WTC11 (cell line): ENCODE measurements around the gene STX12. TPM values are rescaled to one million over a fixed set of nuclear protein-coding genes. Genes with fewer than 3 reads are reported as not detected.

Experiments used
- ATAC-seq: fragments of 200-7000 bp; cut with Tn5 transposase; 2 replicates; pipeline ENCODE4 v1.10.0; 2021; ENCODE audit warnings: mild to moderate bottlenecking, moderate library complexity
- CTCF ChIA-PET: fragments of 300-600 bp; sonication (Branson Sonifier 250); formaldehyde crosslinking; loops from one replicate; lab custom pipeline; 2021; ENCODE audit warnings: antibody characterized with exemption; lab: Charles Lee
- POLR2A ChIA-PET: fragments of 350-600 bp; sonication (Branson Sonifier 250); formaldehyde crosslinking; loops from one replicate; lab custom pipeline; 2021; ENCODE audit warnings: antibody characterized with exemption; lab: Charles Lee
- DNase-seq: peaks from one replicate; pipeline ENCODE4 v3.0.0; 2021; ENCODE audit warnings: low spot score
- H3K27ac Mint-ChIP-seq: 2 replicates; pipeline ENCODE4 v1.8.0; 2021; ENCODE audit warnings: mixed read lengths
- H3K27me3 Mint-ChIP-seq: 2 replicates; pipeline ENCODE4 v1.8.0; 2021; ENCODE audit warnings: low read depth, mild to moderate bottlenecking, moderate library complexity, mixed read lengths
- H3K36me3 Mint-ChIP-seq: 2 replicates; pipeline ENCODE4 v1.8.0; 2021; ENCODE audit warnings: mixed read lengths
- H3K4me1 Mint-ChIP-seq: 2 replicates; pipeline ENCODE4 v1.8.0; 2022; ENCODE audit warnings: mixed read lengths
- H3K4me3 Mint-ChIP-seq: 2 replicates; pipeline ENCODE4 v1.8.0; 2021; ENCODE audit warnings: mild to moderate bottlenecking, moderate library complexity, mixed read lengths
- H3K9me3 Mint-ChIP-seq: 2 replicates; pipeline ENCODE4 v1.8.0; 2021; ENCODE audit warnings: mixed read lengths
- AR ChIP-seq: fragments of 250-450 bp; sonication (Bioruptor Pico); IDR thresholded peaks from 2 replicates; pipeline ENCODE4 v1.9.0; 2021; ENCODE audit warnings: mild to moderate bottlenecking
- ATF2 ChIP-seq: sonication (generic); formaldehyde crosslinking; IDR thresholded peaks from 2 replicates; pipeline ENCODE4 v1.8.1; 2022; ENCODE audit warnings: low read depth, missing genetic modification reagents, borderline replicate concordance
- E2F5 ChIP-seq: sonication (generic); formaldehyde crosslinking; IDR thresholded peaks from 2 replicates; pipeline ENCODE4 v1.8.1; 2022; ENCODE audit warnings: mild to moderate bottlenecking, moderate library complexity, missing genetic modification reagents
- FOXJ3 ChIP-seq: sonication (generic); formaldehyde crosslinking; IDR thresholded peaks from 2 replicates; pipeline ENCODE4 v1.9.0; 2021; ENCODE audit warnings: missing genetic modification reagents, mild to moderate bottlenecking, borderline replicate concordance
- FOXK1 ChIP-seq: sonication (generic); formaldehyde crosslinking; IDR thresholded peaks from 2 replicates; pipeline ENCODE4 v1.8.0; 2022; ENCODE audit warnings: mild to moderate bottlenecking, moderate library complexity, missing genetic modification reagents
- GTF2I ChIP-seq: fragments of 250-450 bp; sonication (Bioruptor Pico); conservative IDR thresholded peaks from 2 replicates; pipeline ENCODE4 v1.4.0; 2021; ENCODE audit warnings: mild to moderate bottlenecking
- NR2C2 ChIP-seq: sonication (generic); formaldehyde crosslinking; IDR thresholded peaks from 2 replicates; pipeline ENCODE4 v1.8.0; 2022; ENCODE audit warnings: mild to moderate bottlenecking, missing genetic modification reagents
- RELA ChIP-seq: sonication (generic); formaldehyde crosslinking; IDR thresholded peaks from 2 replicates; pipeline ENCODE4 v1.8.1; 2022; ENCODE audit warnings: missing genetic modification reagents, mild to moderate bottlenecking, borderline replicate concordance
- TCF7 ChIP-seq: sonication (generic); formaldehyde crosslinking; IDR thresholded peaks from 2 replicates; pipeline ENCODE4 v1.8.0; 2022; ENCODE audit warnings: mild to moderate bottlenecking, low read depth, missing genetic modification reagents, moderate library complexity
- TEAD4 ChIP-seq: sonication (generic); formaldehyde crosslinking; IDR thresholded peaks from 2 replicates; pipeline ENCODE4 v1.8.0; 2022; ENCODE audit warnings: mild to moderate bottlenecking, missing genetic modification reagents
- USF2 ChIP-seq: sonication (generic); formaldehyde crosslinking; IDR thresholded peaks from 2 replicates; pipeline ENCODE4 v1.8.1; 2023; ENCODE audit warnings: mild to moderate bottlenecking, missing genetic modification reagents, moderate library complexity
- ZMAT4 ChIP-seq: fragments of 250-450 bp; sonication (Bioruptor Pico); IDR thresholded peaks from 2 replicates; pipeline ENCODE4 v1.9.0; 2021; ENCODE audit warnings: mild to moderate bottlenecking
- ZNF121 ChIP-seq: sonication (generic); formaldehyde crosslinking; IDR thresholded peaks from 2 replicates; pipeline ENCODE4 v1.8.0; 2023; ENCODE audit warnings: missing genetic modification reagents
- ZNF219 ChIP-seq: sonication (generic); formaldehyde crosslinking; IDR thresholded peaks from 2 replicates; pipeline ENCODE4 v1.8.0; 2023; ENCODE audit warnings: missing genetic modification reagents, mild to moderate bottlenecking, borderline replicate concordance
- ZNF232 ChIP-seq: sonication (generic); formaldehyde crosslinking; IDR thresholded peaks from 2 replicates; pipeline ENCODE4 v1.8.0; 2022; ENCODE audit warnings: mild to moderate bottlenecking, missing genetic modification reagents
- ZNF281 ChIP-seq: sonication (generic); formaldehyde crosslinking; IDR thresholded peaks from 2 replicates; pipeline ENCODE4 v1.8.0; 2023; ENCODE audit warnings: mild to moderate bottlenecking, missing genetic modification reagents
- ZNF416 ChIP-seq: fragments of 250-450 bp; sonication (Bioruptor Pico); IDR thresholded peaks from 2 replicates; pipeline ENCODE4 v1.9.0; 2021; ENCODE audit warnings: mild to moderate bottlenecking, inconsistent platforms
- ZNF532 ChIP-seq: fragments of 250-450 bp; sonication (Bioruptor Pico); IDR thresholded peaks from 2 replicates; pipeline ENCODE4 v1.9.0; 2021; ENCODE audit warnings: mild to moderate bottlenecking, borderline replicate concordance
- ZNF671 ChIP-seq: fragments of 250-450 bp; sonication (Bioruptor Pico); IDR thresholded peaks from 2 replicates; pipeline ENCODE4 v1.8.0; 2021; ENCODE audit warnings: mild to moderate bottlenecking
- total RNA-seq: library from RNA; stranded (reverse); gene quantifications from 3 replicates; pipeline ENCODE4 v1.2.3, GENCODE V29; 2021

STX12 gene
- total RNA-seq, 1 experiment from 2014 or later: 10.3 TPM

- TF ChIP-seq ZNF671 (CRISPR knock-in tag): no peak
- TF ChIP-seq, all 79 proteins: peak for 0
These were observed 59.7 kb downstream of the STX12 start (continued) for GRCh38 chr1:27832762-27833161.

GRCh38 chr1:27833470-27833869 lies 60.5 kb downstream of the STX12 start:
- no peak for TF ChIP-seq ZNF219
- no peak for TF ChIP-seq RELA
- no peak for TF ChIP-seq TEAD4 (CRISPR knock-in tag)
- no peak for TF ChIP-seq TCF7 (CRISPR knock-in tag)
- TF ChIP-seq GTF2I: no peak
- TF ChIP-seq ZNF416 (CRISPR knock-in tag): no peak
- no peak for TF ChIP-seq ZNF532 (CRISPR knock-in tag)
- no peak for TF ChIP-seq ZMAT4
- TF ChIP-seq ATF2 (CRISPR knock-in tag): no peak
- TF ChIP-seq ZNF281 (CRISPR knock-in tag): no peak
- TF ChIP-seq ZNF232 (CRISPR knock-in tag): no peak
- TF ChIP-seq USF2 (CRISPR knock-in tag): no peak
- no peak for TF ChIP-seq E2F5 (CRISPR knock-in tag)
- TF ChIP-seq NR2C2 (CRISPR knock-in tag): no peak
- TF ChIP-seq FOXK1: no peak
- TF ChIP-seq AR (CRISPR knock-in tag): no peak
- no peak for TF ChIP-seq FOXJ3 (CRISPR knock-in tag)
- no peak for TF ChIP-seq ZNF121 (CRISPR knock-in tag)
- TF ChIP-seq, all 79 proteins: peak for 0
- DNase-seq: no peak
- no peak for ATAC-seq
- CTCF ChIA-PET: interaction anchor here (0.8 to 3.9 kb wide), 3 partner anchors 24 to 108 kb away, joined by 3 to 14 read pairs (median 3); partner anchors contain the start of gene FAM76A
- Mint-ChIP-seq H3K4me3 (no peak overlapping the region), H3K27ac (no peak overlapping the region), H3K36me3 (peaks cover 30% of the 10 kb centered on the region), H3K9me3 (0 out of 2 replicates have a peak, but pooled peaks cover 2% of the 10 kb centered on the region), H3K27me3 (no peaks in the 10 kb centered on the region; the same call in 1 of the 2 replicates), H3K4me1 (peaks cover 15% of the 10 kb centered on the region)
- POLR2A ChIA-PET: interaction anchor here (0.6 to 0.7 kb wide), 2 partner anchors 380 to 822 kb away, joined by 3 to 6 read pairs; no protein-coding TSS in a partner anchor
